WTC11 (cell line): ENCODE measurements around the gene CD209.

Experiments
- OVOL2 ChIP-seq: fragments of 250-450 bp; sonication (Bioruptor Pico); IDR thresholded peaks from 2 replicates; pipeline ENCODE4 v1.9.0; 2021; ENCODE audit warnings: mild to moderate bottlenecking, borderline replicate concordance
- SP1 ChIP-seq: sonication (generic); formaldehyde crosslinking; conservative IDR thresholded peaks from 2 replicates; pipeline ENCODE4 v1.8.1; 2022; ENCODE audit warnings: missing genetic modification reagents
- TF ChIP-seq, protein P1 (sequence below): fragments of 200-600 bp; IDR thresholded peaks from 2 replicates; pipeline ENCODE4 v1.8.0; 2022; ENCODE audit warnings: antibody characterized with exemption
- TF ChIP-seq, protein P2 (sequence below): sonication (generic); formaldehyde crosslinking; IDR thresholded peaks from 2 replicates; pipeline ENCODE4 v1.8.1; 2022; ENCODE audit warnings: low read depth, missing genetic modification reagents, borderline replicate concordance
- TF ChIP-seq, protein P3 (sequence below): sonication (generic); formaldehyde crosslinking; IDR thresholded peaks from 2 replicates; pipeline ENCODE4 v1.8.1; 2022; ENCODE audit warnings: low read depth, mild to moderate bottlenecking, moderate library complexity, missing genetic modification reagents, borderline replicate concordance

- TF ChIP-seq, protein P1, sequence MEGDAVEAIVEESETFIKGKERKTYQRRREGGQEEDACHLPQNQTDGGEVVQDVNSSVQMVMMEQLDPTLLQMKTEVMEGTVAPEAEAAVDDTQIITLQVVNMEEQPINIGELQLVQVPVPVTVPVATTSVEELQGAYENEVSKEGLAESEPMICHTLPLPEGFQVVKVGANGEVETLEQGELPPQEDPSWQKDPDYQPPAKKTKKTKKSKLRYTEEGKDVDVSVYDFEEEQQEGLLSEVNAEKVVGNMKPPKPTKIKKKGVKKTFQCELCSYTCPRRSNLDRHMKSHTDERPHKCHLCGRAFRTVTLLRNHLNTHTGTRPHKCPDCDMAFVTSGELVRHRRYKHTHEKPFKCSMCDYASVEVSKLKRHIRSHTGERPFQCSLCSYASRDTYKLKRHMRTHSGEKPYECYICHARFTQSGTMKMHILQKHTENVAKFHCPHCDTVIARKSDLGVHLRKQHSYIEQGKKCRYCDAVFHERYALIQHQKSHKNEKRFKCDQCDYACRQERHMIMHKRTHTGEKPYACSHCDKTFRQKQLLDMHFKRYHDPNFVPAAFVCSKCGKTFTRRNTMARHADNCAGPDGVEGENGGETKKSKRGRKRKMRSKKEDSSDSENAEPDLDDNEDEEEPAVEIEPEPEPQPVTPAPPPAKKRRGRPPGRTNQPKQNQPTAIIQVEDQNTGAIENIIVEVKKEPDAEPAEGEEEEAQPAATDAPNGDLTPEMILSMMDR, result no peak
- TF ChIP-seq, protein P2, sequence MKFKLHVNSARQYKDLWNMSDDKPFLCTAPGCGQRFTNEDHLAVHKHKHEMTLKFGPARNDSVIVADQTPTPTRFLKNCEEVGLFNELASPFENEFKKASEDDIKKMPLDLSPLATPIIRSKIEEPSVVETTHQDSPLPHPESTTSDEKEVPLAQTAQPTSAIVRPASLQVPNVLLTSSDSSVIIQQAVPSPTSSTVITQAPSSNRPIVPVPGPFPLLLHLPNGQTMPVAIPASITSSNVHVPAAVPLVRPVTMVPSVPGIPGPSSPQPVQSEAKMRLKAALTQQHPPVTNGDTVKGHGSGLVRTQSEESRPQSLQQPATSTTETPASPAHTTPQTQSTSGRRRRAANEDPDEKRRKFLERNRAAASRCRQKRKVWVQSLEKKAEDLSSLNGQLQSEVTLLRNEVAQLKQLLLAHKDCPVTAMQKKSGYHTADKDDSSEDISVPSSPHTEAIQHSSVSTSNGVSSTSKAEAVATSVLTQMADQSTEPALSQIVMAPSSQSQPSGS, result no peak
- TF ChIP-seq SP1 (CRISPR knock-in tag) (no peak), OVOL2 (CRISPR knock-in tag) (no peak)
- TF ChIP-seq, protein P3, sequence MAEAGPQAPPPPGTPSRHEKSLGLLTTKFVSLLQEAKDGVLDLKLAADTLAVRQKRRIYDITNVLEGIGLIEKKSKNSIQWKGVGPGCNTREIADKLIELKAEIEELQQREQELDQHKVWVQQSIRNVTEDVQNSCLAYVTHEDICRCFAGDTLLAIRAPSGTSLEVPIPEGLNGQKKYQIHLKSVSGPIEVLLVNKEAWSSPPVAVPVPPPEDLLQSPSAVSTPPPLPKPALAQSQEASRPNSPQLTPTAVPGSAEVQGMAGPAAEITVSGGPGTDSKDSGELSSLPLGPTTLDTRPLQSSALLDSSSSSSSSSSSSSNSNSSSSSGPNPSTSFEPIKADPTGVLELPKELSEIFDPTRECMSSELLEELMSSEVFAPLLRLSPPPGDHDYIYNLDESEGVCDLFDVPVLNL (CRISPR knock-in tag), result no peak
These were observed 11.8 kb upstream of the CD209 start for GRCh38 chr19:7759156-7759555.
